Astrocyte (in vitro differentiated cells and primary cell): Measurements from ENCODE around the gene RANBP10. TPM values are rescaled to one million over a fixed set of nuclear protein-coding genes. Genes with fewer than 3 reads are reported as not detected.

Experiments
- DNase-seq: peaks from one replicate; pipeline ENCODE4 v3.0.0-alpha.2; 2010; ENCODE audit warnings: low read depth
- FAIRE-seq: peaks from 2 replicates; lab custom pipeline; 2011; peaks lifted over from hg19 to GRCh38; lab: Jason Lieb, UNC
- H2AFZ ChIP-seq: 2 replicates; pipeline ENCODE4 v1.6.0; 2012; ENCODE audit warnings: low read depth, low read length, inconsistent platforms
- H3K27ac ChIP-seq: 2 replicates; pipeline ENCODE4 v1.5.1; 2011; ENCODE audit warnings: low read depth, low read length, inconsistent platforms
- H3K27me3 ChIP-seq: 2 replicates; pipeline ENCODE4 v1.6.0; 2011; ENCODE audit warnings: low read length, inconsistent platforms; ENCODE audit not compliant: insufficient read depth
- H3K36me3 ChIP-seq: 2 replicates; pipeline ENCODE4 v1.5.1; 2011; ENCODE audit warnings: low read length, inconsistent platforms; ENCODE audit not compliant: insufficient read depth
- H3K4me1 ChIP-seq: 2 replicates; pipeline ENCODE4 v1.5.1; 2011; ENCODE audit warnings: low read length, inconsistent platforms; ENCODE audit not compliant: insufficient read depth
- H3K4me2 ChIP-seq: 2 replicates; pipeline ENCODE4 v1.6.0; 2012; ENCODE audit warnings: low read length, inconsistent platforms
- H3K4me3 ChIP-seq: 2 replicates; pipeline ENCODE4 v1.5.1; 2011; ENCODE audit warnings: low read depth, mild to moderate bottlenecking, low read length, inconsistent platforms; ENCODE audit not compliant: insufficient read depth
- H3K79me2 ChIP-seq: 2 replicates; pipeline ENCODE4 v1.6.0; 2012; ENCODE audit warnings: mild to moderate bottlenecking, low read length, inconsistent platforms; ENCODE audit not compliant: insufficient read depth
- H3K9ac ChIP-seq: 2 replicates; pipeline ENCODE4 v1.6.0; 2012; ENCODE audit warnings: mild to moderate bottlenecking, low read length, inconsistent platforms
- H3K9me3 ChIP-seq: 2 replicates; pipeline ENCODE4 v1.5.1; 2012; ENCODE audit warnings: low read depth, mild to moderate bottlenecking, low read length, inconsistent platforms; ENCODE audit not compliant: insufficient read depth
- H4K20me1 ChIP-seq: 2 replicates; pipeline ENCODE4 v1.6.0; 2012; ENCODE audit warnings: low read length, inconsistent platforms; ENCODE audit not compliant: insufficient read depth
- H3K27ac Mint-ChIP-seq: one replicate; pipeline ENCODE4 v1.8.0; 2021; ENCODE audit warnings: mild to moderate bottlenecking, mixed read lengths; ENCODE audit not compliant: unreplicated experiment
- H3K27me3 Mint-ChIP-seq: one replicate; pipeline ENCODE4 v1.8.0; 2021; ENCODE audit warnings: low read depth, mixed read lengths; ENCODE audit not compliant: unreplicated experiment
- H3K36me3 Mint-ChIP-seq: one replicate; pipeline ENCODE4 v1.8.0; 2021; ENCODE audit warnings: low read depth, mixed read lengths; ENCODE audit not compliant: unreplicated experiment
- H3K4me1 Mint-ChIP-seq: one replicate; pipeline ENCODE4 v1.8.0; 2021; ENCODE audit warnings: low read depth, mixed read lengths; ENCODE audit not compliant: unreplicated experiment
- H3K4me3 Mint-ChIP-seq: one replicate; pipeline ENCODE4 v1.8.0; 2021; ENCODE audit warnings: mild to moderate bottlenecking, moderate library complexity, mixed read lengths; ENCODE audit not compliant: unreplicated experiment
- H3K9me3 Mint-ChIP-seq: one replicate; pipeline ENCODE4 v1.8.0; 2021; ENCODE audit warnings: mild to moderate bottlenecking, mixed read lengths; ENCODE audit not compliant: unreplicated experiment
- EZH2 ChIP-seq: IDR thresholded peaks from 2 replicates; pipeline ENCODE4 v1.6.1; 2012; ENCODE audit warnings: mild to moderate bottlenecking, low read length, inconsistent platforms; ENCODE audit not compliant: insufficient read depth
- total RNA-seq: library from RNA; stranded (reverse); gene quantifications from 2 replicates; pipeline ENCODE4 v1.2.1, GENCODE V29; 2021
- TF ChIP-seq, protein P1 (sequence below): IDR thresholded peaks from 2 replicates; pipeline ENCODE4 v1.5.1; 2011; ENCODE audit warnings: low read depth, mild to moderate bottlenecking, inconsistent platforms, low read length, moderate library complexity; ENCODE audit not compliant: insufficient read depth

RANBP10 gene
- total RNA-seq, 1 donor from 2014 or later = 14.2 TPM

DNA sequence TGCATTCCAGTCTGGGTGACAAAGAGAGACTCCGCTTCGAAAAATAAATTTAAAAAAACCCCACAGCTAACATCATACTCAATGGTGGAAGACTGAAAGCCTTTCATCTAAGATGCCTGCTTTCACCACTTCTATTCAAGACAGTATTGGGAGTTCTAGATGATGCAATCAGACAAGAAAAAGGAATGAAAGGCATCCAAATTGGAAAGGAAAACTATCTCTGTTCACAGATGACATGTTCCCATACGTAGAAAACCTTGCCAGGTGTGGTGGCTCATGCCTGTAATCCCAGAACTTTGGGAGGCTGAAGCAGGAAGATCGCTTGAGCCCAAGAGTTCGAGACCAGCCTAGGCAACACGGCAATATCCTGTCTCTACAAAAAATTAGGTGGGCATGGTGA, 31.1 kb downstream of the RANBP10 start:
- Histone ChIP-seq H3K27ac (no peak overlapping the region), H3K9ac (no peak overlapping the region), H3K79me2 (peaks cover 28% of the 10 kb centered on the region), H3K4me1 (peaks cover 6% of the 10 kb centered on the region), H3K27me3 (no peaks in the 10 kb centered on the region), H3K36me3 (no peaks in the 10 kb centered on the region), H4K20me1 (peaks cover 45% of the 10 kb centered on the region), H3K4me3 (no peak overlapping the region), H3K9me3 (no peaks in the 10 kb centered on the region), H2AFZ (no peak overlapping the region), H3K4me2 (no peak overlapping the region)
- H3K27ac Mint-ChIP-seq = no peak overlapping the region
- H3K27me3 Mint-ChIP-seq = no peaks in the 10 kb centered on the region
- peaks cover 7% of the 10 kb centered on the region for H3K36me3 Mint-ChIP-seq
- no peak for DNase-seq
- FAIRE-seq = no peak
- H3K4me3 Mint-ChIP-seq = no peak overlapping the region
- H3K9me3 Mint-ChIP-seq = no peaks in the 10 kb centered on the region
- peaks cover 13% of the 10 kb centered on the region for H3K4me1 Mint-ChIP-seq
- TF ChIP-seq EZH2 = no peak
- TF ChIP-seq, protein P1, sequence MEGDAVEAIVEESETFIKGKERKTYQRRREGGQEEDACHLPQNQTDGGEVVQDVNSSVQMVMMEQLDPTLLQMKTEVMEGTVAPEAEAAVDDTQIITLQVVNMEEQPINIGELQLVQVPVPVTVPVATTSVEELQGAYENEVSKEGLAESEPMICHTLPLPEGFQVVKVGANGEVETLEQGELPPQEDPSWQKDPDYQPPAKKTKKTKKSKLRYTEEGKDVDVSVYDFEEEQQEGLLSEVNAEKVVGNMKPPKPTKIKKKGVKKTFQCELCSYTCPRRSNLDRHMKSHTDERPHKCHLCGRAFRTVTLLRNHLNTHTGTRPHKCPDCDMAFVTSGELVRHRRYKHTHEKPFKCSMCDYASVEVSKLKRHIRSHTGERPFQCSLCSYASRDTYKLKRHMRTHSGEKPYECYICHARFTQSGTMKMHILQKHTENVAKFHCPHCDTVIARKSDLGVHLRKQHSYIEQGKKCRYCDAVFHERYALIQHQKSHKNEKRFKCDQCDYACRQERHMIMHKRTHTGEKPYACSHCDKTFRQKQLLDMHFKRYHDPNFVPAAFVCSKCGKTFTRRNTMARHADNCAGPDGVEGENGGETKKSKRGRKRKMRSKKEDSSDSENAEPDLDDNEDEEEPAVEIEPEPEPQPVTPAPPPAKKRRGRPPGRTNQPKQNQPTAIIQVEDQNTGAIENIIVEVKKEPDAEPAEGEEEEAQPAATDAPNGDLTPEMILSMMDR = no peak

GRCh38 chr16:67774457-67774853, 31.9 kb downstream of the RANBP10 start:
- TF ChIP-seq EZH2 = no peak
- TF ChIP-seq, protein P1 = no peak
- Mint-ChIP-seq H3K27ac (no peak overlapping the region), H3K9me3 (no peaks in the 10 kb centered on the region), H3K4me3 (no peak overlapping the region), H3K27me3 (no peaks in the 10 kb centered on the region), H3K4me1 (peaks cover 13% of the 10 kb centered on the region), H3K36me3 (peaks cover 7% of the 10 kb centered on the region)
- Histone ChIP-seq H3K36me3 (no peaks in the 10 kb centered on the region), H3K9me3 (no peaks in the 10 kb centered on the region), H3K9ac (no peak overlapping the region), H4K20me1 (peaks cover 42% of the 10 kb centered on the region), H3K4me1 (peaks cover 6% of the 10 kb centered on the region), H2AFZ (no peak overlapping the region), H3K27me3 (no peaks in the 10 kb centered on the region), H3K4me2 (no peak overlapping the region), H3K4me3 (no peak overlapping the region), H3K79me2 (peaks cover 22% of the 10 kb centered on the region), H3K27ac (no peak overlapping the region)
- no peak for FAIRE-seq
- no peak for DNase-seq

- Mint-ChIP-seq H3K27ac (no peak overlapping the region), H3K27me3 (no peaks in the 10 kb centered on the region), H3K36me3 (peaks cover 7% of the 10 kb centered on the region), H3K4me3 (no peak overlapping the region), H3K4me1 (peaks cover 13% of the 10 kb centered on the region), H3K9me3 (no peaks in the 10 kb centered on the region)
- Histone ChIP-seq H3K4me2 (no peak overlapping the region), H3K4me1 (peaks cover 6% of the 10 kb centered on the region), H3K27me3 (no peaks in the 10 kb centered on the region), H2AFZ (no peak overlapping the region), H3K9me3 (no peaks in the 10 kb centered on the region), H3K4me3 (no peak overlapping the region), H3K27ac (no peak overlapping the region), H4K20me1 (peaks cover 37% of the 10 kb centered on the region), H3K79me2 (peaks cover 18% of the 10 kb centered on the region), H3K9ac (no peak overlapping the region), H3K36me3 (no peaks in the 10 kb centered on the region)
- TF ChIP-seq, protein P1 = no peak
- TF ChIP-seq EZH2 = no peak
- FAIRE-seq (no peak), DNase-seq (no peak)
These were observed 32.5 kb downstream of the RANBP10 start for GRCh38 chr16:67773569-67774456.
